PC-3 (cell line): ENCODE measurements around the gene SMARCD1. TPM values are rescaled to one million over a fixed set of nuclear protein-coding genes. Genes with fewer than 3 reads are reported as not detected.

Experiments used
- ATAC-seq: fragments of 200-7000 bp; cut with Tn5 transposase; 2 replicates; pipeline ENCODE4 v1.9.1; 2020; ENCODE audit warnings: mild to moderate bottlenecking, moderate library complexity
- BruUV-seq: library from RNA; stranded (reverse); fragments of 400-500 nt; replicated peaks from 2 replicates; lab custom pipeline; 2021; lab: Mats Ljungman, UMichigan
- CTCF ChIA-PET: fragments of 300-600 bp; sonication (Branson Sonifier 250); formaldehyde crosslinking; loops from one replicate; lab custom pipeline; 2022; ENCODE audit warnings: antibody characterized with exemption; lab: Charles Lee
- POLR2A ChIA-PET: fragments of 300-600 bp; sonication (Branson Sonifier 250); formaldehyde crosslinking; loops from one replicate; lab custom pipeline; 2022; ENCODE audit warnings: antibody characterized with exemption; ENCODE audit not compliant: unreplicated experiment; lab: Charles Lee
- DNase-seq: peaks from one replicate; pipeline ENCODE4 v3.0.0-alpha.2; 2015
- H2AFZ ChIP-seq: fragments of 300-600 bp; sonication (generic); 2 replicates; pipeline ENCODE4 v1.6.0; 2016; ENCODE audit warnings: antibody characterized with exemption, low read length
- H3F3A ChIP-seq: fragments of 300-600 bp; sonication (generic); one replicate; pipeline ENCODE4 v1.6.0; 2017; ENCODE audit warnings: antibody characterized with exemption, low read length, control low read depth, mild to moderate bottlenecking; ENCODE audit not compliant: unreplicated experiment
- H3K27ac ChIP-seq: fragments of 300-600 bp; sonication (generic); 2 replicates; pipeline ENCODE4 v1.5.1; 2016; ENCODE audit warnings: mild to moderate bottlenecking, low read length
- H3K27me3 ChIP-seq: fragments of 300-600 bp; sonication (generic); 2 replicates; pipeline ENCODE4 v1.6.1; 2016; ENCODE audit warnings: low read length, mixed read lengths
- H3K36me3 ChIP-seq: fragments of 300-600 bp; sonication (generic); 2 replicates; pipeline ENCODE4 v1.6.1; 2016; ENCODE audit warnings: low read depth, mixed run types, low read length, mixed read lengths
- H3K4me1 ChIP-seq: fragments of 300-600 bp; sonication (generic); 2 replicates; pipeline ENCODE4 v1.5.1; 2016; ENCODE audit warnings: low read length; ENCODE audit not compliant: insufficient read depth
- H3K4me2 ChIP-seq: fragments of 300-600 bp; sonication (generic); 2 replicates; pipeline ENCODE4 v1.6.0; 2016; ENCODE audit warnings: low read length
- H3K4me3 ChIP-seq: fragments of 300-600 bp; sonication (generic); 2 replicates; pipeline ENCODE4 v1.5.1; 2016; ENCODE audit warnings: mild to moderate bottlenecking, low read length, mixed read lengths
- H3K79me2 ChIP-seq: fragments of 300-600 bp; sonication (generic); 2 replicates; pipeline ENCODE4 v1.6.1; 2017; ENCODE audit warnings: low read length, mixed read lengths
- H3K9ac ChIP-seq: fragments of 300-600 bp; sonication (generic); 2 replicates; pipeline ENCODE4 v1.6.0; 2016; ENCODE audit warnings: mild to moderate bottlenecking, low read length
- H3K9me2 ChIP-seq: fragments of 300-600 bp; sonication (generic); replicated peaks from 2 replicates; pipeline ENCODE4 v1.6.1; 2016; ENCODE audit warnings: mixed run types, low read length, mixed read lengths
- H3K9me3 ChIP-seq: fragments of 300-600 bp; sonication (generic); 2 replicates; pipeline ENCODE4 v1.6.1; 2016; ENCODE audit warnings: low read length, mixed read lengths
- H4K20me1 ChIP-seq: fragments of 300-600 bp; sonication (generic); 2 replicates; pipeline ENCODE4 v1.6.1; 2016; ENCODE audit warnings: low read length, mixed read lengths
- CTCF ChIP-seq: fragments of 300-600 bp; sonication (generic); conservative IDR thresholded peaks from 2 replicates; pipeline ENCODE4 v1.5.1; 2017; ENCODE audit warnings: antibody characterized with exemption, low read depth, mild to moderate bottlenecking, low read length
- EZH2 ChIP-seq: fragments of 300-600 bp; sonication (generic); IDR thresholded peaks from one replicate; pipeline ENCODE4 v1.6.1; 2017; ENCODE audit warnings: antibody characterized with exemption, mild to moderate bottlenecking, low read length; ENCODE audit not compliant: unreplicated experiment
- EZH2phosphoT487 ChIP-seq: fragments of 300-600 bp; sonication (generic); IDR thresholded peaks from 2 replicates; pipeline ENCODE4 v1.6.1; 2018; ENCODE audit warnings: mild to moderate bottlenecking, antibody characterized with exemption, low read length, borderline replicate concordance
- intact Hi-C: fragments of 100-400 bp; cut with micrococcal nuclease; formaldehyde crosslinking; loops from 2 replicates; pipeline ENCODE4 v1.9.0; 2023
- total RNA-seq: library from RNA; depleted of rRNA; stranded (reverse); fragments of >200 nt; gene quantifications from 2 replicates; pipeline ENCODE4 v1.2.3, GENCODE V29; 2014

Gene SMARCD1
- total RNA-seq, 1 experiment from 2014 or later = 105 TPM

- Histone ChIP-seq H3K9me3 (no peaks in the 10 kb centered on the region), H3K36me3 (no peaks in the 10 kb centered on the region), H3K4me1 (peaks cover 11% of the 10 kb centered on the region), H3K9me2 (no peaks in the 10 kb centered on the region), H3K27me3 (no peaks in the 10 kb centered on the region), H3K27ac (no peak overlapping the region), H3K9ac (no peak overlapping the region), H3K79me2 (no peaks in the 10 kb centered on the region), H3K4me3 (no peak overlapping the region), H3K4me2 (no peak overlapping the region), H2AFZ (no peak overlapping the region), H4K20me1 (no peaks in the 10 kb centered on the region), H3F3A (no peaks in the 10 kb centered on the region)
- intact Hi-C loops = no loop called here
- BruUV-seq = no TSS peak
- ATAC-seq = no peak
- ChIA-PET POLR2A (no interaction called here), CTCF (no interaction called here)
- DNase-seq = no peak
- TF ChIP-seq CTCF (no peak), EZH2phosphoT487 (no peak), EZH2 (no peak)
Measured at GRCh38 chr12:50053583-50053982, 31.6 kb upstream of the SMARCD1 start.

GRCh38 chr12:50055831-50056638, 29.1 kb upstream of the SMARCD1 start:
- Histone ChIP-seq H3F3A (no peaks in the 10 kb centered on the region), H3K27me3 (no peaks in the 10 kb centered on the region), H3K36me3 (no peaks in the 10 kb centered on the region), H3K9me2 (no peaks in the 10 kb centered on the region), H3K27ac (no peak overlapping the region), H3K9me3 (no peaks in the 10 kb centered on the region), H3K79me2 (no peaks in the 10 kb centered on the region), H3K4me1 (peaks cover 11% of the 10 kb centered on the region), H4K20me1 (no peaks in the 10 kb centered on the region), H3K9ac (peak overlapping the region; percentile 6; the same call in 1 of the 2 replicates), H2AFZ (peak overlapping the region; percentile 87), H3K4me3 (peak overlapping the region; percentile 39; the same call in 1 of the 2 replicates), H3K4me2 (peak overlapping the region; percentile 94)
- intact Hi-C loops = loop anchor here (1.0 to 5.0 kb wide), 4 partner anchors 81 to 279 kb away; no protein-coding TSS in a partner anchor
- CTCF ChIA-PET = interaction anchor here (0.5 to 1.4 kb wide), 6 partner anchors 9 to 393 kb away, joined by 3 to 22 read pairs (median 5); partner anchors contain the start of gene COX14
- DNase-seq (peak; percentile 58), ATAC-seq (peak; percentile 35)
- TF ChIP-seq CTCF (peak; percentile 95), EZH2phosphoT487 (no peak)
- BruUV-seq = no TSS peak
- POLR2A ChIA-PET = no interaction called here

GRCh38 chr12:50056639-50056976, 28.5 kb upstream of the SMARCD1 start:
- H3K9ac ChIP-seq = peak overlapping the region; percentile 33
- intact Hi-C loops = loop anchor here (1.0 to 5.0 kb wide), 4 partner anchors 82 to 279 kb away; no protein-coding TSS in a partner anchor

More at GRCh38 chr12:50056639-50056976, 28.5 kb upstream of the SMARCD1 start:
- TF ChIP-seq CTCF = no peak
- no peak for TF ChIP-seq EZH2
- TF ChIP-seq EZH2phosphoT487 = no peak
- Histone ChIP-seq H3K27me3 (no peaks in the 10 kb centered on the region), H2AFZ (peak overlapping the region; percentile 87), H3K4me3 (peak overlapping the region; percentile 75), H3K9me2 (no peaks in the 10 kb centered on the region), H3K79me2 (no peaks in the 10 kb centered on the region), H3F3A (no peaks in the 10 kb centered on the region), H3K4me2 (peak overlapping the region; percentile 94), H3K36me3 (no peaks in the 10 kb centered on the region), H3K4me1 (peaks cover 11% of the 10 kb centered on the region), H3K27ac (no peak overlapping the region), H4K20me1 (no peaks in the 10 kb centered on the region), H3K9me3 (no peaks in the 10 kb centered on the region)
- no peak for ATAC-seq
- BruUV-seq = no TSS peak
- POLR2A ChIA-PET = no interaction called here
- no peak for DNase-seq
- CTCF ChIA-PET = interaction anchor here (0.5 to 1.4 kb wide), 6 partner anchors 9 to 394 kb away, joined by 3 to 22 read pairs (median 5); partner anchors contain the start of gene COX14
